IMR-90 (cell line): Measurements from ENCODE around the gene SPRY1. TPM values are rescaled to one million over a fixed set of nuclear protein-coding genes. Genes with fewer than 3 reads are reported as not detected.

ENCODE experiments used
- ATAC-seq: fragments of 200-7000 bp; cut with Tn5 transposase; 2 replicates; pipeline ENCODE4 v1.9.1; 2020; ENCODE audit warnings: low read depth, mild to moderate bottlenecking, moderate library complexity
- BruUV-seq: library from RNA; stranded (reverse); fragments of 400-500 nt; replicated peaks from 2 replicates; lab custom pipeline; 2021; lab: Mats Ljungman, UMichigan
- CTCF ChIA-PET: fragments of 300-600 bp; formaldehyde crosslinking; extraction: SDS; loops from one replicate; lab custom pipeline; 2021; ENCODE audit warnings: antibody characterized with exemption; lab: Yijun Ruan, JAX
- POLR2A ChIA-PET: fragments of 300-600 bp; sonication (Branson Sonifier 250); formaldehyde crosslinking; loops from one replicate; lab custom pipeline; 2022; ENCODE audit warnings: antibody characterized with exemption; ENCODE audit not compliant: unreplicated experiment; lab: Charles Lee
- DNase-seq: peaks from one replicate; pipeline ENCODE4 v3.0.0; 2013
- H2AFZ ChIP-seq: replicated peaks from 2 replicates; pipeline ENCODE3; 2013; ENCODE audit warnings: low read length, mild to moderate bottlenecking; ENCODE audit not compliant: poor library complexity
- H2AK5ac ChIP-seq: 2 replicates; pipeline ENCODE4 v1.6.1; 2013; ENCODE audit warnings: low read depth, low read length, inconsistent platforms
- H2AK9ac ChIP-seq: replicated peaks from 2 replicates; pipeline ENCODE3; 2013; ENCODE audit warnings: mild to moderate bottlenecking, low read depth, low read length, moderate library complexity; ENCODE audit not compliant: poor library complexity
- H2BK120ac ChIP-seq: 2 replicates; pipeline ENCODE4 v1.6.1; 2013; ENCODE audit warnings: low read depth, low read length, inconsistent platforms
- H2BK15ac ChIP-seq: 3 replicates; pipeline ENCODE4 v1.6.1; 2013; ENCODE audit warnings: low read depth, low read length, inconsistent platforms
- H2BK20ac ChIP-seq: 2 replicates; pipeline ENCODE4 v1.6.1; 2013; ENCODE audit warnings: low read depth, mild to moderate bottlenecking, inconsistent platforms, low read length, moderate library complexity
- H2BK5ac ChIP-seq: 2 replicates; pipeline ENCODE4 v1.6.1; 2013; ENCODE audit warnings: mild to moderate bottlenecking, low read depth, low read length, inconsistent platforms; ENCODE audit not compliant: poor library complexity, severe bottlenecking
- H3K14ac ChIP-seq: replicated peaks from 2 replicates; pipeline ENCODE4 v1.6.1; 2013; ENCODE audit warnings: low read depth, low read length, inconsistent platforms
- H3K18ac ChIP-seq: 2 replicates; pipeline ENCODE4 v1.6.1; 2013; ENCODE audit warnings: low read depth, low read length, control low read depth
- H3K23ac ChIP-seq: 2 replicates; pipeline ENCODE4 v1.6.1; 2013; ENCODE audit warnings: low read depth, low read length, inconsistent platforms
- H3K27ac ChIP-seq: 2 replicates; pipeline ENCODE4 v1.5.1; 2013; ENCODE audit warnings: mild to moderate bottlenecking, control low read depth, low read length; ENCODE audit not compliant: insufficient read depth
- H3K27me3 ChIP-seq: 2 replicates; pipeline ENCODE4 v1.6.1; 2013; ENCODE audit warnings: low read length; ENCODE audit not compliant: control insufficient read depth, insufficient read depth
- H3K36me3 ChIP-seq: 2 replicates; pipeline ENCODE4 v1.6.1; 2013; ENCODE audit warnings: low read length, mixed read lengths; ENCODE audit not compliant: control insufficient read depth, insufficient read depth
- H3K4ac ChIP-seq: 2 replicates; pipeline ENCODE4 v1.6.1; 2013; ENCODE audit warnings: low read depth, low read length, inconsistent platforms
- H3K4me1 ChIP-seq: 2 replicates; pipeline ENCODE4 v1.6.1; 2013; ENCODE audit warnings: low read length, mixed read lengths; ENCODE audit not compliant: control insufficient read depth, insufficient read depth
- H3K4me2 ChIP-seq: 2 replicates; pipeline ENCODE4 v1.6.1; 2013; ENCODE audit warnings: low read depth, mild to moderate bottlenecking, control low read depth, low read length, moderate library complexity
- H3K4me3 ChIP-seq: 2 replicates; pipeline ENCODE4 v1.5.1; 2013; ENCODE audit warnings: low read depth, mild to moderate bottlenecking, control low read depth, low read length, moderate library complexity; ENCODE audit not compliant: insufficient read depth
- H3K56ac ChIP-seq: 2 replicates; pipeline ENCODE4 v1.6.1; 2013; ENCODE audit warnings: low read length, inconsistent platforms; ENCODE audit not compliant: insufficient read depth; ENCODE audit errors: extremely low read depth
- H3K79me1 ChIP-seq, 2 experiments: 2 replicates each; pipeline ENCODE4 v1.6.1; 2013; ENCODE audit warnings: low read length in 2 of 2, inconsistent platforms in 1 of 2, low read depth in 1 of 2
- H3K9ac ChIP-seq: 2 replicates; pipeline ENCODE4 v1.6.1; 2013; ENCODE audit warnings: low read depth, low read length, control low read depth
- H3K9me1 ChIP-seq: 2 replicates; pipeline ENCODE4 v1.6.1; 2013; ENCODE audit warnings: low read length, inconsistent platforms; ENCODE audit not compliant: insufficient read depth
- H3K9me3 ChIP-seq: 2 replicates; pipeline ENCODE4 v1.6.1; 2013; ENCODE audit warnings: low read length; ENCODE audit not compliant: control insufficient read depth, insufficient read depth
- H4K20me1 ChIP-seq: 2 replicates; pipeline ENCODE4 v1.6.1; 2013; ENCODE audit warnings: low read length, inconsistent platforms; ENCODE audit not compliant: insufficient read depth
- H4K5ac ChIP-seq: 2 replicates; pipeline ENCODE4 v1.6.1; 2013; ENCODE audit warnings: mild to moderate bottlenecking, low read depth, low read length, control low read depth
- H4K8ac ChIP-seq, 2 experiments: 2 replicates each; pipeline ENCODE4 v1.6.1; 2013; ENCODE audit warnings: low read depth in 2 of 2, low read length in 2 of 2, control low read depth in 1 of 2, inconsistent platforms in 1 of 2
- H4K91ac ChIP-seq: 2 replicates; pipeline ENCODE4 v1.6.1; 2013; ENCODE audit warnings: low read depth, low read length, inconsistent platforms; ENCODE audit not compliant: insufficient read depth
- CHD1 ChIP-seq: IDR thresholded peaks from 2 replicates; pipeline ENCODE4 v1.6.1; 2012; ENCODE audit warnings: low read depth, low read length, improper control_type of control experiment
- FOS ChIP-seq: fragments of 150-350 bp; IDR thresholded peaks from 2 replicates; pipeline ENCODE4 v1.6.1; 2016; ENCODE audit warnings: low read depth, low read length
- MAFK ChIP-seq: IDR thresholded peaks from 2 replicates; pipeline ENCODE4 v1.6.1; 2012; ENCODE audit warnings: low read depth, low read length, improper control_type of control experiment
- POLR2A ChIP-seq: IDR thresholded peaks from 2 replicates; pipeline ENCODE4 v1.6.1; 2012; ENCODE audit warnings: mild to moderate bottlenecking, low read depth, low read length
- RAD21 ChIP-seq: IDR thresholded peaks from 2 replicates; pipeline ENCODE4 v1.6.1; 2012; ENCODE audit warnings: low read length, improper control_type of control experiment
- RFX5 ChIP-seq: IDR thresholded peaks from 2 replicates; pipeline ENCODE4 v1.8.0; 2012; ENCODE audit warnings: low read depth, mild to moderate bottlenecking, low read length, moderate library complexity
- SMC3 ChIP-seq: fragments of 150-350 bp; IDR thresholded peaks from 2 replicates; pipeline ENCODE4 v1.6.1; 2016; ENCODE audit warnings: low read depth, mild to moderate bottlenecking, antibody characterized with exemption, low read length, moderate library complexity
- WGBS, 2 experiments: methylation state at CpG; one replicate each; pipeline versions ENCODE4 v1.1.5 to v1.1.7; 2013; ENCODE audit warnings: missing lambda C conversion rate in 2 of 2; ENCODE audit not compliant: insufficient read length in 1 of 2; ENCODE audit errors: extremely low coverage in 2 of 2; 5-methylcytosine and 5-hydroxymethylcytosine counted together
- dilution Hi-C: fragments of 300-500 bp; cut with HindIII; formaldehyde crosslinking; loops from one replicate; pipeline ENCODE4 v1.14.3; 2018; ENCODE audit warnings: low sequenced_read_pairs; ENCODE audit not compliant: unreplicated experiment
- in situ Hi-C: fragments of 300-500 bp; cut with MboI; formaldehyde crosslinking; loops from 3 replicates; pipeline ENCODE4 v1.14.3; 2019; ENCODE audit warnings: low sequenced_read_pairs, inconsistent platforms, mixed read lengths
- intact Hi-C: fragments of 100-400 bp; cut with micrococcal nuclease; formaldehyde crosslinking; loops from 2 replicates; pipeline ENCODE4 v1.10.0; 2022
- polyA plus RNA-seq, 3 experiments: library from polyadenylated mRNA; depleted of rRNA; stranded (reverse); fragments of >200 nt; gene quantifications; 2 replicates each; pipeline ENCODE4 v1.2.3, GENCODE V29; 2012; ENCODE audit warnings: low replicate concordance in 1 of 3
- total RNA-seq: library from RNA; depleted of rRNA; stranded (reverse); fragments of >200 nt; gene quantifications from 2 replicates; pipeline ENCODE4 v1.2.3, GENCODE V29; 2012
- TF ChIP-seq, protein P1 (sequence below): fragments of 150-350 bp; IDR thresholded peaks from 2 replicates; pipeline ENCODE4 v1.6.1; 2016; ENCODE audit warnings: low read depth, mild to moderate bottlenecking, low read length, moderate library complexity, borderline replicate concordance

The SPRY1 gene
- total and polyA plus RNA-seq, 2 of the 4 experiments (the other 2 are of a cell fraction): 1.4 to 2.2 TPM

DNA sequence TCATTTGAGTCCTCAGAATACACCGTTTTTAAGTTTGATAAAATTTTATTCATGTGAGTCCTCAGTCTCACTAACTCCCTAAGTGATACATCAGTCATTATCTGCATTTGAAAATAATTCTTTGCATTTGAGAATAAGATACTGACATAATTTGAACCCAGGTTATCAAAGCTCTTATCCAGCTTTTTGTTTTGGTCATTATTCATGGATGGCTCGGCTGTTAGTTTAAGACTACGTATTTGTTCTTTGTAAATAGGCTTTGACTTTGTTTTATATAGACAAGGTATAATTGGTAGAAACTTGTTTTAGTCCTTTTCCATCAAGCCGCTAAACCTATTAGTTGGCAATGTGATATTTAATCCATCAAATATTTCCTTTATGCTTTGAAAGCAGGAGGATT lies 7.9 kb downstream of the SPRY1 start:
- WGBS, 2 experiments: 67% methylated on average over 1 of the region's 4 CpGs; no CpG with 5 or more reads in 1 of the 2 experiments
- no peak overlapping the region for H3K4me3 ChIP-seq
- intact Hi-C loops: no loop called here

More for the DNA sequence above, 7.9 kb downstream of the SPRY1 start:
- Histone ChIP-seq H3K4me1 (peaks cover 2% of the 10 kb centered on the region), H2AK5ac (no peak overlapping the region), H4K91ac (no peak overlapping the region), H4K5ac (no peak overlapping the region), H3K9ac (no peak overlapping the region), H3K79me1 (peaks cover 9 to 35% of the 10 kb centered on the region in 2 experiments; a peak in 3 of 4 replicates), H3K36me3 (peaks cover 22% of the 10 kb centered on the region), H4K8ac (no peak overlapping the region), H3K9me3 (no peaks in the 10 kb centered on the region), H2BK120ac (no peak overlapping the region), H2AFZ (no peak overlapping the region), H4K20me1 (no peaks in the 10 kb centered on the region), H3K23ac (no peak overlapping the region), H2BK5ac (no peak overlapping the region), H3K27me3 (no peaks in the 10 kb centered on the region), H2BK15ac (no peak overlapping the region), H3K9me1 (peaks cover 8% of the 10 kb centered on the region; the same call in 1 of the 2 replicates), H3K27ac (no peak overlapping the region), H2AK9ac (no peak overlapping the region), H3K4me2 (no peak overlapping the region), H3K14ac (no peak overlapping the region), H3K18ac (no peak overlapping the region), H3K4ac (no peak overlapping the region), H3K56ac (no peak overlapping the region), H2BK20ac (no peak overlapping the region)
- POLR2A ChIA-PET: no interaction called here
- ATAC-seq (no peak), DNase-seq (no peak)
- no TSS peak for BruUV-seq
- dilution Hi-C loops: no loop called here
- CTCF ChIA-PET: interaction anchor here (0.6 kb wide), 1 partner anchor 666 kb away, joined by 3 read pairs; no protein-coding TSS in a partner anchor
- in situ Hi-C loops: no loop called here
- no peak for TF ChIP-seq MAFK
- TF ChIP-seq POLR2A: no peak
- TF ChIP-seq CHD1: no peak
- TF ChIP-seq, protein P1, sequence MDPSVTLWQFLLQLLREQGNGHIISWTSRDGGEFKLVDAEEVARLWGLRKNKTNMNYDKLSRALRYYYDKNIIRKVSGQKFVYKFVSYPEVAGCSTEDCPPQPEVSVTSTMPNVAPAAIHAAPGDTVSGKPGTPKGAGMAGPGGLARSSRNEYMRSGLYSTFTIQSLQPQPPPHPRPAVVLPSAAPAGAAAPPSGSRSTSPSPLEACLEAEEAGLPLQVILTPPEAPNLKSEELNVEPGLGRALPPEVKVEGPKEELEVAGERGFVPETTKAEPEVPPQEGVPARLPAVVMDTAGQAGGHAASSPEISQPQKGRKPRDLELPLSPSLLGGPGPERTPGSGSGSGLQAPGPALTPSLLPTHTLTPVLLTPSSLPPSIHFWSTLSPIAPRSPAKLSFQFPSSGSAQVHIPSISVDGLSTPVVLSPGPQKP: no peak
- TF ChIP-seq RAD21: no peak
- no peak for TF ChIP-seq FOS
- no peak for TF ChIP-seq SMC3
- no peak for TF ChIP-seq RFX5
